GM18909 (cell line): ENCODE data around the gene AHDC1.

ENCODE experiments used
- ATAC-seq: cut with Tn5 transposase; IDR thresholded peaks from one replicate; pipeline ENCODE4 v1.9.1; 2021; ENCODE audit warnings: mild to moderate bottlenecking; ENCODE audit not compliant: unreplicated experiment, poor library complexity

AHDC1 gene

DNA sequence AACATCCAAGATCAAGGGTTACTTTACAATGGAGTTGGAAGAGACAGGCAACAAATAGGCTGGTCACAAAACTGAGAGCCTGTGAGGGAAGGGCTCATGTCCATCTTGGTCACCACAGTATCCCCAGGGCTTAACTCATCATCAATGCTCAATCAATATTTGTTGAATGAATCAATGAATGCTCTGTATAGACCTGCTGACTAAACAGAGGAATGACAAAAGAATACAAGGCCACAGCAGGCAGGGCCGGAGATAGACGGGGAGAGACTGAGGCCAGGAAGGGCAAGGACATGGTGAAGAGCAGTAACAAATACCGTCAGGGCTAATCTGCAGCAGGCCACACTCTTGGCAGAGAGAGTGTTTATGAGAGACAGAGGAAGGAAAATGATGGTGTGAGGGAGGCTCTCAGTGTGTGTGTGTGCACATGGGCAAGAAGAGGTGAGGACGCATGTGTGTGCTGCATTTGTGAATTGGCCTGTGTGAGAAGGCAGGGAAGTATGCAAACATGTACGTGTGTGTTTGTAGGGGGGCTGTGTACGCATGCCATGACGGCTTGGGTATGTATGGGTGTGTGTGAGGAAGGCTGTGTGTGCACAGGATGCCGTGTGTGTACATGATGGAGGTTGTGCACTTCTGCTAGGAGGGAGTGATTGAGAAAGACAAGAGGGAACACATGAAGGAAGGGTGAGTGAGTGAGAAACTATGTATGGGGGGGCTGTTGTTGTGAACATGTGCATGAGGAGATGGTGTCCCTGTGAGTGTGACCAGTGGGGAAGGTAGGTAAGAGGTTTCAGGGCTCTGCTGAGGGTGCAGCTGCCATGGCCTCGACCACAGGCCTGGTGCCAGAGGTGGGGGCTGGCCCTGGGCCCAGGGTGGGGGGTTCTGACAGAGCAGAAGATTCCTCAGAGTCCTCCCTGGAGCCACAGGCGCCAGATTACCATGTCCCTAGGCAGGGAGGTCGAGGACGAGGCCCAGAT lies 15.4 kb downstream of the AHDC1 start:
- no peak for ATAC-seq

- no peak for ATAC-seq
Measured at GRCh38 chr1:27585684-27586083, 18.3 kb downstream of the AHDC1 start.

GRCh38 chr1:27584453-27584852 lies 19.5 kb downstream of the AHDC1 start:
- ATAC-seq = no peak

DNA sequence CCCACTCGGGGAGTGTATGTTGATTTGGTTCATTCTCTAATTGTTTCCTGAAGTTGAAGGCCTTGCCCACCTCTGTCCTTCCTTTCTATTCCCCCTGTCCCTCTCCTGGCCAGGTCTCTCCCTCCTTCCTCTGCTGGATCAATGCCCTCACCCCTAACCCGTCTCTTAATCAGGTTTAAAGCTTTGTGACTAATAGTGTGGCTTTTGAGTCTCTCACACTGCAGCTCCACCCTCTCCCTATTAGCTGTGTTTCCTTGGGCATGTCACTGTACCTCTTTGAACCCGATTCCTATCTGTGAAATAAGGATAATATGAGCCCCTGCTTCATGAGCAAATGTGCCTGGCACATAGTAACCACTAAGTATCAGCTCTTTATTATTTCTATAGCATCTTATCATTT lies 20.5 kb downstream of the AHDC1 start:
- no peak for ATAC-seq

DNA sequence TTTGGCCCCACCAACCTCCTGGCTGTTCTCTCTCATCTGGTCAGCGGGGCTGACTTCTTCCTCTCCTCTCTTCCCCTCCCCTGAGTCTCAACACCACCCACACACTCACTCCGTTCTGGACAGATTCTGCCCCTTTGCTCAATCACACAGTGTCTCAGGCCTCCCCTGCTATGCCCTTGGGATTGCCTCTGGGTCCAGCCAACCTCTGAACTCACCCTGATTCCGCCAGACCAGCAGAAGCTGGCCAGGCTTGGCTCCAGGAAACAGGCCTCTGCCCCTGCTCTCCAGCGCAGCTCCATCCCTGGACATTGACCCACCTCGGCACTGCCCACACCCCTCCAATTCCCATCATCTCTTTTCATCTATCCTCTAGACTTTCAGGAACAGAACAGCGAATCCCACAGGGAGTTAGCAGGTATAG lies 22.1 kb downstream of the AHDC1 start:
- ATAC-seq = no peak

- no peak for ATAC-seq
Measured at GRCh38 chr1:27577504-27578188, 26.3 kb downstream of the AHDC1 start.

- no peak for ATAC-seq
Measured at GRCh38 chr1:27576806-27577227, 27.1 kb downstream of the AHDC1 start.

- ATAC-seq = no peak
Measured at GRCh38 chr1:27575840-27576331, 28.1 kb downstream of the AHDC1 start.

GRCh38 chr1:27574871-27575831 lies 28.8 kb downstream of the AHDC1 start:
- no peak for ATAC-seq

- no peak for ATAC-seq
Measured at GRCh38 chr1:27574001-27574781, 29.8 kb downstream of the AHDC1 start.

- no peak for ATAC-seq
Measured at GRCh38 chr1:27572679-27573426, 31.1 kb downstream of the AHDC1 start.

GRCh38 chr1:27572019-27572678 lies 31.8 kb downstream of the AHDC1 start:
- no peak for ATAC-seq

DNA sequence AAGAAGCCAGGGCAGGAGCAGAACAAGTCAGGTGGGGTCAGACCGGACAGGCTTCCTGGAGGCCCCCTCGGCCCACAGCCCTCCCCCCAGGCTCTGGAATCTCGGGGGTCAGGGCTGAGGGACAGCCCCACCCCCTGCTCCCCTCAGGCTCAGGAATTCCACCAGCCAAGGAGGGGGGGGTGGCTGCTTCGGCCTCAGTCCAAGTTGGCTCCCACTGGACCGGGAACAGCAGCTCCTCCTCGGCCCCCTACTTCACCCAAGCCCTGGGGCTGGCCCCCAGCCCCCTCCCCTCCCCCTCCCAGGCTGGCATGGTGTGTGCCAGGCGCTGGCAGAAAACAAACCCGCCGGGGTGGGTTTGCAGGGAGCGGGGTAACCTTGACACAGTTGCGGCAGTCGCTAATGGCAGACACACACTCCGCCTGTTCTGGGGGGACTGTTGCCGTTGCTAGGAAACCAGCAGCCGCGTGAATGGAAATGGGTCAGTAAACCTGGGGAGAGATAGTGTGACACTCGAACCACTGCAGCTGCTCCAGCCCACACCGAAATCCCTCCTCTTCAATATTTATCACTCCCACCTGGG lies 32.4 kb downstream of the AHDC1 start:
- no peak for ATAC-seq

DNA sequence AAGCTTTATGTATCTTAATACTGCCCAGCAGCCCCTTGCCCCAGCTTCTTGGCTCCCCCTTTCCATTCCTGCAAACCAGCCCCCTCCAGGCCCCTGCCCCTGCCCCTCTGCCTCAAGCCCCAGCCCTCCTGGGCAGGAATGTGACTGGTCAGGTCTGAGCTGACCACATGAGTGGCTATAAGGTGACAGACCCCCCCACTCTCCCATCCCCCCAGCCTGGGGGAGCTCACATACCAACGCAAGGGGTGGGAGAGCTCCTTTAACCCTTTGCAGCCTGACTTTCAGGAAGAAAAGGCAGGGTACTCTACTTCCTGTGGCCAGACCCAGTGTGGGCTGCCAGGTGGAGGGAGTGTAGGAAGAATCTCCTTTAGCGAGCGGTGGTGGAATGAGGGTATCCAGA lies 33.2 kb downstream of the AHDC1 start:
- no peak for ATAC-seq

DNA sequence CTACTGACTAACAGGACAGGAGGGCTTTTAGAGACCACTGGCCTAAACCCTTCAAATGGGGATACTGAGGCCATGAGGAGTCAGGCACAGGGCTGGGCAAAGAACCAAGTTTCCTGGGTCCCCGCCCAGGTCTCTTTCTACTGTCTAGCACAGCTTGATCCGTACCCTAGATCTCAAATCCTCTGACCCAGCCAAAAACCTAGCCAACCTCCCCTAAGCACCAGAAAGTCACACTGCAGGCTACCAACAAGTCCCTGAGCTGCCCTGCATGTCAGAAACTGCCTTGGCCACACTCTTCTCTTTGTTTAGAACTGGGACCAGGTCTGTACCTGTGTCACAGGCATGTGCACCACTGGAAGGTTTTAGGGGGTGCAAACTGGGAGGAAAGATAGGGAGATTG lies 33.6 kb downstream of the AHDC1 start:
- no peak for ATAC-seq

GRCh38 chr1:27569506-27570291 lies 34.2 kb downstream of the AHDC1 start:
- ATAC-seq = no peak

DNA sequence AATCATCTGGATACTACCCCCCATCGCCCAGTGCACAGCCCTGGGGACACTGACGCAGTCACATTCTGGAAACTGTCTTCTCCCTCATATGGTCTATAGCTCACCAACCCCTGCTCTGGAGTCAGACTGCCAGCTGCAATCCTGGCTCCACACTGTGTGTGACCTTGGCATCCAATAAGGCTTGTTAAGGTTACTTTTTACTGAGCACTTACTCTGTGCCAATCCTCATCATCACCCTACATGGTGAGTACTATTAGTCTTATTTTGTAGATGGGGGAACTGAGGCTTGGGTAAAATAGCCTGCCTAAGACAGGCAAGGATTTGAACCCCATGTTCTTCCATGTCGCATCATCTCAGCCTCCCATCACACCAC lies 34.9 kb downstream of the AHDC1 start:
- ATAC-seq = no peak
